Skin of body (tissue), 2 donors: ENCODE data around the gene CCDC148. TPM values are rescaled to one million over a fixed set of nuclear protein-coding genes. Genes with fewer than 3 reads are reported as not detected.
"Not testable (repeated sequence)": the region's sequence is repeated elsewhere in the genome, so short reads cannot be mapped to it uniquely, and the experiment has no call there.

Experiments
- DNase-seq: peaks from one replicate; lab custom pipeline; 2025; lab: John Stamatoyannopoulos, UW
- total RNA-seq: library from RNA; depleted of rRNA; stranded (reverse); fragments of >200 nt; gene quantifications from one replicate; pipeline ENCODE4 v1.2.3, GENCODE V29; 2014

Gene CCDC148
- total RNA-seq, 1 donor from 2014 or later, result 1.2 TPM

DNA sequence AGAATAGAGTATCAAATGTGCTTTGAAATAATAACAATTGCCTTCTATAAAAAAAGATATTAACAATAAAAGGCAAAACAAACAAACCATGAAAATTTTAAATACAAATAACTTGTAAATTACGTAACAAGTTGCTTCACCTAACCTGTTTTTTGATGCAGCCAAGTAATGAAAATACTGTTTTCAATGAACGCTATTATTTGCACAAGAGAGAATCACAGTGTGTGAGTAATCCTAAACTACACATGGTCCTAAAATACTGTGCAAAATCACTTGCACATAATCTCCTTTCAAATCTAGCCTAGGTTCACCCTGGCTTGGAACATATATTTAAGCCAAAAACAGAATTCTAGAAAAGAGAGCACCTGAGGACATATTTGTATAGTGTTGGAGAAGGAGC lies 98.9 kb downstream of the CCDC148 start:
- DNase-seq, result no peak

GRCh38 chr2:158357122-158357521 lies 99.4 kb downstream of the CCDC148 start:
- no peak for DNase-seq

GRCh38 chr2:158351466-158351816 lies 105.1 kb downstream of the CCDC148 start:
- not testable (repeated sequence) for DNase-seq

GRCh38 chr2:158350751-158351465 lies 105.6 kb downstream of the CCDC148 start:
- DNase-seq, result not testable (repeated sequence)

- no peak for DNase-seq
Measured at GRCh38 chr2:158346032-158346431, 110.5 kb downstream of the CCDC148 start.

- DNase-seq, result no peak
Measured at GRCh38 chr2:158339513-158339912, 117.0 kb downstream of the CCDC148 start.

DNA sequence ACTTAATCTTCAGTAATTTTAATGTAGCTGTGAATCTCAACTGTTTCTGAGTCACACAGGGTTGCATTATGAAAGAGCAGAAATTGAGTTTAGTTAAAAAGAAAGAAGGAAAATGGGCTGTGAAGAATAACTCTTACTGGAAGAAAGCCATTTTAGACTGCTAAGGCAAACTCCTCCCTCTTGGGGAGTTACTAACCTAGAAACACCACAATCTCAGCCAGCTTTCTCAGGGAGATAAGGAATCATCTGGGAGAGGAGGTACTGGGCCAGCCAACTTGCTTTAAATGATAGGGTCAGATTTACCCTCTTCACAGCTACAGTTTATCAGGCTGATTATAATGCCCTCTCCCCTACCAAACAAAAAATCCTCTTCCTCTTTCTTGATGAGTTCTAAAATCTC lies 119.5 kb downstream of the CCDC148 start:
- no peak for DNase-seq

DNA sequence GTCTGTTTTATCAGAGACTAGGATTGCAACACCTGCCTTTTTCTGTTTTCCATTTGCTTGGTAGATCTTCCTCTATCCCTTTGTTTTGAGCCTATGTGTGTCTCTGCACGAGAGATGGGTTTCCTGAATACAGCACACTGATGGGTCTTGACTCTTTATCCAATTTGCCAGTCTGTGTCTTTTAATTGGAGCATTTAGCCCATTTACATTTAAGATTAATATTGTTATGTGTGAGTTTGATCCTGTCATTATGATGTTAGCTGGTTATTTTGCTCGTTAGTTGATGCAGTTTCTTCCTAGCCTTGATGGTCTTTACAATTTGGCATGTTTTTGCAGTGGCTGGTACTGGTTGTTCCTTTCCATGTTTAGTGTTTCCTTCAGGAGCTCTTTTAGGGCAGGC lies 124.8 kb downstream of the CCDC148 start:
- not testable (repeated sequence) for DNase-seq

DNA sequence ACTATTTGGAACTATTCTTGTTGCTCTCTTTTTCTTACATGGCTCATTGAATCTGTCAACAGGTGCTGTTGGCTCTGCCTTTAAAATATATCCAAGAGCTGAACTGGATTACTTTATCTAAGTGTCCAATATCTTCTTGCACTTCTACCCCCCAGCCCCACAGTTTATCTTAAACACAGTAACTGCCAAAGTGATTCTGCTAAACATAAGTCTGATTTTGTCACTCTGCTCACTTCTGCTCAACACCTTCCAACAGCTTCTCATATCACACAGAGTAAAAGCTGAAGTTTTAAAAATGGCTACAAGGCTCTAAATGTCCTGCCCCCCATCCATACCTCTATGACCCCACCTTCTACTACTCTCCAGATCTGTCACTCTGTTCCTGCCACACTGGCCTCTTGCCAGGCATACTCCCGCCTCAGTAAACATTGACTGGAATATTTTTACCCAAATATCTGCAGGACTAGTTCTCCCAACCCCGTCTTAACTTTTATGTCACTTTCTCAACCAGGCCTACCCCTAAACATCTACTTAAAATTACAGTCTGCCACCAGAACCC lies 130.7 kb downstream of the CCDC148 start:
- no peak for DNase-seq

- no peak for DNase-seq
Measured at GRCh38 chr2:158325031-158325781, 131.3 kb downstream of the CCDC148 start.

- DNase-seq, result no peak
Measured at GRCh38 chr2:158323381-158323780, 133.2 kb downstream of the CCDC148 start.

DNA sequence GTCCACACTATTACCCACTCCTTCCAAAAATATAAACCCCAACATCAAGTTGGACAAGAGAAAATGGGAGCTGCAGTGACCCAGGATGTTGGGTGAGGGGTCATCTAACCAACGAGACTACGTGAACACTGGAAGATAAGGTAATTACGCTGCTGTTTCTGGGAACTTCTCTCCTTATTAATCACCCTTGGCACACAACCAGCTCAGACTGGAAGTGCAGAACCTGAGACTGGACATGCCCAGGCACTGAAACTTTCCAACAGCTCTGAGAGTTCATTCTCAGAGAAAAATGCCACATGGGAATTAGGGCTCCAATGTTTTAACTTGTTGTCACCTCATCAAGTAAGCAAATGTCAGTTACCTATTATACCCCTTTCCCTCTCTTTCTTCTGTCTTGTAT lies 135.3 kb downstream of the CCDC148 start:
- no peak for DNase-seq

- DNase-seq, result no peak
Measured at GRCh38 chr2:158319269-158319668, 137.3 kb downstream of the CCDC148 start.

- DNase-seq, result no peak
Measured at GRCh38 chr2:158317642-158318041, 138.9 kb downstream of the CCDC148 start.

DNA sequence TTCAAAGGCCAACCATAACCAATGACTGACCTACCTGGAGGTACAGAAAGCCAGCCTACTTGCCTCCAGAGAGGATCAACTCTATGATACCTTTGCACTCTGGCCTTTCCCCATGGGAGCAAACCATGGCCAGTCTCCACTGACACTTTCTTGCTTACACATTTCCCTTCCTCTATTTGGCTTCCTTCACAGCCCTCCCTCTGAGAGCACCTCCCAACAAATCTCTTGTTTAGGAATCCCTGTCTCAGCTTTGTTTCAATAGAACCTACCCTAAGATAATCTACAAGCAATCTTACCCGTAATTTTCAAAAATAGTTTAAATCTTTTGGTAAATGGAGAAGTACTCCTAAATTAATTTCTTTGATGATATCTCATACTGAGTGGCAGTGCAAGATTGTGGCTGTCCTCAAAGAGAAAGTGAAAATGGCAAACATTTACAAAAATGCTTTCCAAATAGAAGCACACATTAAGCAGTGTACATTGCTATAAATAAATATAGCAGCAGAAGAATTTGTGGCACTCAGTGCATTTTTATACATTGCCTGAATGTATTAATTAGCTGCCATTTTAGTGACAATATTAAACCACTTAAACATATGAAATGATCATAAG lies 140.6 kb downstream of the CCDC148 start:
- DNase-seq, result no peak

DNA sequence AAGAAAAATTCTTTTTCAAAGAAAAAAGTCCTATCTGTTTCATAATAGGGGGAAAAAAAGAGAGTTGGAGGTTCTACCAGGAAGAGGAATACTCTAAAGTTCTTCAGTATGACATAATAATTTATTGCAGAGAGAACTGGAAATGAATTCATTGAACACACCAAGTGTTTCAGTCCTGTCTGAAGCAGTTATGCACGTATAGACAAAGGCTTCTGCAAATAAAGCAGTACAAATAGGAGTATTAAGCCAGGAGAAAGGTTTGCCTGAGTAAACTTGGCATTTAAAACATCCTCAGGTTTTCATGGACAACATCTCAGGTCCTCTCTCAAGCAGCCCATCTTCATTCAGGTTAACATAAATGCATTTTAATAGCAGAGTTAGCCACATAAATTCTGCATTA lies 141.6 kb downstream of the CCDC148 start:
- DNase-seq, result no peak

GRCh38 chr2:158313734-158314133 lies 142.8 kb downstream of the CCDC148 start:
- no peak for DNase-seq

GRCh38 chr2:158312981-158313380 lies 143.6 kb downstream of the CCDC148 start:
- no peak for DNase-seq

GRCh38 chr2:158310407-158310806 lies 146.1 kb downstream of the CCDC148 start:
- DNase-seq, result not testable (repeated sequence)

GRCh38 chr2:158305501-158305900 lies 151.1 kb downstream of the CCDC148 start:
- no peak for DNase-seq

GRCh38 chr2:158300394-158300793 lies 156.2 kb downstream of the CCDC148 start:
- DNase-seq, result no peak

- DNase-seq, result no peak
Measured at GRCh38 chr2:158297606-158298005, 158.9 kb downstream of the CCDC148 start.
